NCI-H2196 (cell line): ENCODE measurements around the gene CDK5R1.

ENCODE experiments used
- DNase-seq: peaks from one replicate; lab custom pipeline; 2025; ENCODE audit not compliant: unreplicated experiment; lab: John Stamatoyannopoulos, UW

CDK5R1 gene

DNA sequence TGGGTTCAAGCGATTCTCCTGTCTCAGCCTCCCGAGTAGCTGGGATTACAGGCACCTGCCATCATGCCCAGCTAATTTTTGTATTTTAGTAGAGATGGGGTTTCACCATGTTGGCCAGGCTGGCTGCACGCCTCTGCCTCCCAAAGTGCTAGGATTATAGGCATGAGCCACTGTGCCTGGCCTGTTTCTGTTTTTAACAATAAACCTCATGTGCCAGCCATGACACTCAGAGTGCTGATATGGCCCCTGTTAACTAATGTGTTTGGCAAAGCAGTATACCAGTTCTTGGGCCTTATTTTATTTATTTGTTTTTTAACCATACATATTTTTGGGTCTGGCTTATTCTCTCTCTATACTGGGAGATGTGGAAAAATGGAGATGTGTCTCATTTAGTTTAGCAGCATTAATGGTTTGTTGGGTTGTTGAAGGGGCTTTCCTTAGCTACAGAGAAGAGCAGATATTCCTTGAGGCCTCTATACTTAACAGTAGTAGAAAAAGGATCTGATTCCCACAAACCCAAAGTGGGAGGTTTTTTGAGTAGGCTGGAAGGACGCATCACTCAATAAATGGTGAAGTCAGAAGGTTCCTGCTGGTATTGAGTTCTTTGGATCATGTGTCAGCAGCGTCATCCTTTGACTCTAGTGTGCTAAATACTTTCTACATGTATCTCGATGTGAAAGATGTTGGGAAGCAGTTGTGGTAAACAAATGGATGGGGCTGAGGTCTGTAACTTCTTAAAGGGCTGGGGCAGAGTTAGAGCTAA is 16.2 kb upstream of the CDK5R1 start:
- no peak for DNase-seq

DNA sequence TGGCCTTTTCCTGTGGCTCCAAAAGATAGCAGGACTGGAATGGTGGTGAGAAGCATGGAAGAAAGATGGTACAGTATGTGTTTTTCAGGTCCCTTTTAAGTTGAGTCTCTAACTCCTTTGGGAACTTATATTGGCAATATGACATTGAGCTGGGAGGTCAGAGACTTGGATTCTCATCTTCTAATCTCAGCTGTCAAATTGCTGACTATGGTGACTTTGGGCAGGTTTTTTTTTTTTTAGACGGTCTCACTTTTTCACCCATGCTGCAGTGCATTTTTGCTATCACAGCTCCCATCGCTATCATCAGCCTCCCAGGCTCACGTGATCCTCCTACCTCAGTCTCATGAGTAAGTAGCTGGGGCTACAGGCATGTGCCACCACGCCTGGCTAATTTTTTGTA is 15.1 kb upstream of the CDK5R1 start:
- no peak for DNase-seq

DNA sequence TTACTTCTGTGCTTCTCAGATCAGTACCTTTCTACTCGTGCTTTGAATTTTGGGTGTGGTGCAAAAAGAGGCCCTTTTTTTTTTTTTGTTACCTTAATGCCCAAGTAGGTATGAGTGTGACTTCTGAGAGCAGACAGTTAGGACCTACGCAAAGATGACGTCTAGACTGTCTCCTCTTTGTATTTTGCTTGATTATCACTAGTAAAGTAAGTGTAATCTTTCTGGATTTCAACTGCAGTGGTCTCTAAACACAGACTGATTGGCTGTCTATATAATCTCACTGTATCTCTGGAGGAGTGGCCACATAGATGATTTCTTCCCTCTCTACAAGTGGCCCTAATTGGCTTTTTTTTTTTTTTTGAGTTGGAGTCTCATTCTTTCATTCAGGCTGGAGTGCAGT is 11.5 kb upstream of the CDK5R1 start:
- no peak for DNase-seq

DNA sequence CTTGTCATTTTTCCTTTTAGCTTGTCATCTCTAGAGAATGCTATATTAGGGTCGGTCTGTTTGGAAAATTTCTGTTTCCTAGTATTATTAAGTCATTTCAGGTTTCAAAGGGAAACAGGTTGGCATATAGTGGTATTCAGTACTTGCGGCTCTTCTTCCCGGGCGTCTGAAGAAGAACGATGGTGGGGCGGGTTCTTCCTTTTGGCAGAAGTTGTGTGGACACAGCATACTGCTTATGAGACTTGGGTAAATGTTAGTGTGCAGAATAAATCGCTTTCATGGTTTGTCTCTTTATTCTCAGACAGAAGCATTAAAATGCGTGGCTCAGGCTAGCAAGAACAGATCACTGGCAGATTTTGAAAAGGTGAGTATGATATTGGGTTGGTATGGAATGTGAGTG is 9.6 kb upstream of the CDK5R1 start:
- DNase-seq, result no peak

DNA sequence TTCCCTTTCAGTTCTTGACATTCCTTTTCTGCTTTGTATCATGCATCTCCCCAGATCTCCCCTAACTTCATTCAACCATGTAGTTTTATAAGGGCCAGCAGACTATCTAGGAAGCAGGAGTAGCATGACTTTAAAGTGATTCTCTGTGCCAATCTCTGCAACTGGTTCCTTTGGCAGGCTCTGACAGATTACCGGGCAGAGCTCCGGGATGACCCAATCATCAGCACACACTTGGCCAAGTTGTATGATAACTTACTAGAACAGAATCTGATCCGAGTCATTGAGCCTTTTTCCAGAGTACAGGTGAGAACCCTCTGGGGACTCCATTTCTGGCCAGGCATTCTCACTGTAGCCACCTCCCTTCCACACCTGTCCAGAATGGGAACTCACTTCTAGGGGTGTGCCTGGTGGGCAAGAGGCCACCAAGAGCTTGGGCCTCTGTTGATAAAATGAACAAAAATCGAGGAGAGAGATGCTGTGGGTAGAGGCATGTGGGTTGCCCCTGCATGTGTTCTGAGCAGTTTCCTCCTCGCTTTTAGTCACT is 7.6 kb upstream of the CDK5R1 start:
- no peak for DNase-seq

DNA sequence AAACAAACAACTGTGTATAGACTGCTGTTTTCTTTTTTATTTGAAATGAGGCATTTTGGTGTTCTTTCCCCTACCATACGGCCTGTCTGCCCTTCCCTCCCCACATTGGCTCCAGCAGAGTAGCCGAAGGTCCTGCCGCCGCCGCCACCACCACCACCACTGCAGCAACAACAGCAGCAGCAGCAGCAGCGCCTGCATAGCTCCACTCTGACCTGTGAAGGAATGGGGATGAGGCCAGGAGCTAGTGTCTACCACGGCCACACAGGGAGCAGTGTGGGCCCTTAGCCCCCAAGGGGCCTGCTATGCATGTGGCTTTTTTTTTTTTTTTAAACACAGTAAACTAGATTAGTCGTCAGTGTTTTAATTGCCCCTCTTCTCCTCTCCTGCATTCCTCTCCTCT is 5.6 kb upstream of the CDK5R1 start:
- DNase-seq, result no peak

DNA sequence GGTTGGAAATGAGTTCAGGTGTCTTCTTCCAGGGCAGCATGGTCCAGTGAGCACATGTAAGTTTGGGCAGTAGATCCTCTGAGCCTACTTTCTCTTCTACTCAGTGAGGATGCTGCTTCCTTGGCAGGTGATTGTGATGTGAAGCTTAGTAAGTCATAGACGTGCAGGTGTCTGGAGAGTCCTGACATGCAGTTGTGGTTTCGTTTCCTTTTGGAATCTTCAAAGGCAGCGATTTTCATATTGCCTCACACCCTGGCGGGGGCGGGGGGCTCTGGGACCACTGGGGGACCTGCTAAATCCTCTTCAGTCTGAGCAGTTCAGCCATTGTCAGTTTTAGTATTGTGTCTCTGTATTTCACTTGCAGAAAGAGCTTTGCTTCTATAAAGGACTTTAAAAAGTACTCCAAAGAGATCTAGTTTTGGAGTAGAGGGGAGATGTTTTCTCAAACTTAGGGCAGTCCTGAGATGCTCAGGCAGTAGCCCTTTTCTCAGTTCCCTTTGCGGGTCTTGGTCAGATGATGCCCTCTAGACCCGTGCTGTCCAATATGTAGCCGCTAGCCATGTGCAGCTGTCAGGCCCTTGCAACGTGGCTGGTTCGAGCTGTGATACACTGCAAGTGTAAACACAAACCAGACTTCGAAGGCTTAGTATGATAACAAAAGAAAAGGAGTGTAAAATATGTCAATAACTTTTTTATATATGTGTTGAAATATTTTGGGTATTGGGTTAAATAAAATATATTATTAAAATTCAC is 4.0 kb upstream of the CDK5R1 start:
- no peak for DNase-seq

DNA sequence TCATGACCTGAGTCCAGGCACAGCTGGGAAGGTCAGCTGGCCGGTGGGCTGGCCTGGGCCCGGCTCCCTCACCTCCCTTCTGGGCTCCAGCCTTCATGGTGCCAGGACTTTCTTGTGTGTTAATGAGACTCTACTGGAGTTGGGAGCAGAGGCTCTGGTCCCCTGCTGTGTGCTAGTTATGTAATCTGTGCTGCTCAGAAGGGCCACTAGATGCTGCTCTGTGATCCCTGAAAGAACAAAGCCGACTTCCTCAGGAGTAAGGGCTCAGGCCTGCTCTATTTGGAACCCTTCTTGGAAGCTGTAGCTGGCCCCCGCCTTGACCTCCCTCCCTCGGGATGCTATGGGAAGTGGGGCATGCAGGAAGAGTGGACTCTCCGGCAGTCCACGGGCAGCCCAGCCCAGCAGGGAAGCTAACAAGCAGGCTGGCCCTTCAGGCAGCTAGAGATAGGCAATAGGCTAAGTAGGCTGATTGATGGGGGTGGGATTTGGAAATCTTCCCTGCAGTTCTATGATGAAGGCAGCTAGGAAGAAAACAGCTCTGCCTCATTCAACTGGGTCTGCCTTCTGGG is 3.3 kb upstream of the CDK5R1 start:
- DNase-seq, result peak; percentile 48

DNA sequence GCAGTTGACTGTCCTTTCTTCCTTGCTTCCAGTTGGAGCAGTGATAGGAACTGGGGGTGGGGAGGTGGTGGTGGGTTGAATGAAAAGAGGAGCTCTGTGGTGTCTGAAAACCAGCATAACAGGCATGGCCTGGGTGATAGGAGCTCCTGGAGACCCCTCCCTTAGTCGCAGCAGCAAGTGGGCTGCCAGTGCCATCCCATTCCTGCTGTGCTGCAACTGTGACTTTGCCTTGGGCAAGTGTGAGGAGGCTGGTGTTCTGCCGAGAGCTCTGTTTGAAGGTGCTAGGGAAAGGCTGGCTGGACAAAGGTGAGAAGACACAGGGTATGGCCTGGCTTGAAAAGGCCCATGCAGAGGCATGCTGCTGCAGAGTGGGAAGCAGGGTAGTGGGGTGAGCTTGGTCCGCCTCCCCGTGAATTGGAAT is 2.7 kb upstream of the CDK5R1 start:
- no peak for DNase-seq

DNA sequence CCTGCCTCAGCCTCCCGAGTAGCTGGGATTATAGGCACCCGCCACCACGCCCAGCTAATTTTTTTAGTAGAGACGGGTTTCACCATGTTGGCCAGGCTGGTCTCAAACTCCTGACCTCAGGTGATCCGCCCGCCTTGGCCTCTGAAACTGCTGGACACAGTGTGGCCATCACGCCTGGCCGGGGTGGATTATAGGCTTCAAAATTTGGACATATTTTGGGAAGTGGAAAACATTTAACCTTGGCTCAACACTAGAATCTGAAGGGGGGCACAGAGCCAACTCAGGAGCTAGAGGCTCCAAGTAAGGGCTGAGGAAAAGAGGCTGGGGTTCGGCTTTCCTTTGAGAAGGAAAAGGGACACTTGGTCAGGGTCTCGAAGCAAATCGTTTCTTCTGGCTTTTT is 2.2 kb upstream of the CDK5R1 start:
- DNase-seq, result no peak

DNA sequence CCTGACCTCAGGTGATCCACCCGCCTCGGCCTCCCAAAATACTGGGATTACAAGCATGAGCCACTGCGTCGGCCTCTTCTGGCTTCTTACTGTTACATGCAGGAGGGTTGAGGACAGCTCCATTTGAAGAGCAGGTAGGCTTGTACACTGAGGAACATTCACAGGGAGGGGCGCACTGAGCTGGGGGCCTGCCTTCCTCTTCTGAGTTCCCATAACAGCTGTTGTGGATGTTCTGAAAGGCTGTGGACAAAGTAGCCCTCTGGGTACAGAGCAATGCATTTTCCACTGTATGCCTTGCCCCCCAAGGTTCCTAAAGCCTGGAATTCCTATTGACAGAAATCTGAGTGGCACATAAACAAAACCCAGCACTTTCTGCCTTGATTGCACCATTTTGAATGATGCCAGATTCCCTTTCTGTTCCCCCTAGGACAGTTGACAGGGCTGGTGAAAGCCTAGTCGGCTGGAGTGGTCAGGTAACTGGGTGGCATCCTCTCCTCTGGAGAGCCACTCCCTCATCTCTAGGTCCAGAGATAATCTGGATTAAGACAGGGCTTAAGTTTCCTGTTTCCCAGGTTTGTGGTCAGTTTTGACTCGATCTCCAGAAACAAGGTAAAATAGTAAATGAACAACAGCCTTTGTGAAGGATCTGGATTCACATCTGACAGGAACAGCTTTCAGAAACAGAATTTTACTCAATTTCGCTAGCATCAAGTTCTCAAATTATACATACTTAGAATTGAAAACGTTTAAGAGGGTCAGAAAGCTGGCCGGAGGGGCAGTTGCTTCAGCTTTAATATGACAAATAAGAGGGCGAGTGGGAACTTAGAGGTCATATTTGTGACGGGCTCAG is 1.3 kb upstream of the CDK5R1 start:
- no peak for DNase-seq

DNA sequence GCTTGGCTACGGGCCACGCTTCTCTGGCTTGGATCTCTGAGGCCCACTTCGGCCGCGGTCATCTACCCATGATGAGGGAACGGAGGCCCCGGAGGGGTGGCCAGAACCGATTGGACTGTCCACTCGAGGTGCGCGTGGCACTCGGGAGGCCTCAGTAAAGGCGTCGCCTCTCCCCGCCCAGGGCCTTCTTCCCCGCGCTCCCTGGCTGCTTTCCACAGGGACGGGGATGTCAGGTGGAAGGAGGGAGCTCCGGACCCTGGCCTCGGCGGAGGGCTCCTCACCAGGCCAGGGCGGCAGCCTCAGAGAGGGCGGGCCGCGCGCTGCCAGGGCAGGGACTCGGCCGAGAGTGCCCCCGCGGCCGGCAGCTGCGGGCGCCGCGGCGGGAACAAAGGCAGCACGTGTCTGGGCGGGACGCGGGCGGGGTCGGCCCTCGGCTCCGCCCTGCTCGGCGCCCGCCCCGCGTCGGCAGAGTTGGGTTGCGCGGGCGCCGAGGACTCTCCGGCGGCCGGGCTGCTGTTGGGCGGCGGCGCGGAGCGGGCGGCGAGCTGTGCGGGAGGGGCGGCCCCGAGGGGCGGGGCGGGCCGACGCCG is 587 bp upstream of the CDK5R1 start:
- peak; percentile 76 for DNase-seq

DNA sequence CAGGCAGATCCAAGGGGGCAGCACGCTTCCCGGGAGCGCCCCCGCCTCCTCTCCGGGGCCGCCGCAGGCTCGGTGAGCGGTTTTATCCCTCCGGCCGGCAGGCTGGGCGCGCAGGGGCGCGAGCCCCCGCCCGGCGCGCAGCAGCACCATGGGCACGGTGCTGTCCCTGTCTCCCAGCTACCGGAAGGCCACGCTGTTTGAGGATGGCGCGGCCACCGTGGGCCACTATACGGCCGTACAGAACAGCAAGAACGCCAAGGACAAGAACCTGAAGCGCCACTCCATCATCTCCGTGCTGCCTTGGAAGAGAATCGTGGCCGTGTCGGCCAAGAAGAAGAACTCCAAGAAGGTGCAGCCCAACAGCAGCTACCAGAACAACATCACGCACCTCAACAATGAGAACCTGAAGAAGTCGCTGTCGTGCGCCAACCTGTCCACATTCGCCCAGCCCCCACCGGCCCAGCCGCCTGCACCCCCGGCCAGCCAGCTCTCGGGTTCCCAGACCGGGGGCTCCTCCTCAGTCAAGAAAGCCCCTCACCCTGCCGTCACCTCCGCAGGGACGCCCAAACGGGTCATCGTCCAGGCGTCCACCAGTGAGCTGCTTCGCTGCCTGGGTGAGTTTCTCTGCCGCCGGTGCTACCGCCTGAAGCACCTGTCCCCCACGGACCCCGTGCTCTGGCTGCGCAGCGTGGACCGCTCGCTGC is 832 bp downstream of the CDK5R1 start:
- no peak for DNase-seq

DNA sequence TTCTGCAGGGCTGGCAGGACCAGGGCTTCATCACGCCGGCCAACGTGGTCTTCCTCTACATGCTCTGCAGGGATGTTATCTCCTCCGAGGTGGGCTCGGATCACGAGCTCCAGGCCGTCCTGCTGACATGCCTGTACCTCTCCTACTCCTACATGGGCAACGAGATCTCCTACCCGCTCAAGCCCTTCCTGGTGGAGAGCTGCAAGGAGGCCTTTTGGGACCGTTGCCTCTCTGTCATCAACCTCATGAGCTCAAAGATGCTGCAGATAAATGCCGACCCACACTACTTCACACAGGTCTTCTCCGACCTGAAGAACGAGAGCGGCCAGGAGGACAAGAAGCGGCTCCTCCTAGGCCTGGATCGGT is 1.4 kb downstream of the CDK5R1 start:
- DNase-seq, result no peak

DNA sequence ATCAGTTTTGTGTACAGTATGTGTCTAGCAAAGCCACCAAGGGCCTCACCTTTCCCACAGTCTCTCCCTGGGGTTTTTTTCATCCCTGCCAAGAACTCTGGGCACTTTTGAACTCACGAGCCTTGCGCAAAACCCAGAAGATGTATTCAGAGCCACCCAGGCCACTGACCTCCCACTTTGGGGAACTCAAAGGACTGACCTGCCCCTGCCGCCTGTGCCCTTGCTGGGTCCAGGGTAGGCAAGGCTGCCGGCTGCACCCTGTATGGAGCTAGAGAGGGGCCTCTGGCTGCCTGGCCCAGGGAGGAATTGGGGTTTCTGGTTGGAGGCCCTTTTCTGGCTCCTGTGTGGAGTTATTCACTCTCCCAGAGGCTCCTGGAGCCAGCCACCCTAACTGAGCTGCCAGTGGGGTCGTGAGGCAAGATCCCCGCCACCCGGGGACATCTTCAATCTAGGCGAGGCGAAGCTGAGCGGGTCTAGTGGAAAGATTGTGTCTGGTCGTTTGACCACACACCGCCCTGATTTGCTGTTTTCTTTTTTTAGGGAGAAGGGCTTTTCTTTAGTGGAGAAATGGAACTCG is 1.9 kb downstream of the CDK5R1 start:
- DNase-seq, result no peak

DNA sequence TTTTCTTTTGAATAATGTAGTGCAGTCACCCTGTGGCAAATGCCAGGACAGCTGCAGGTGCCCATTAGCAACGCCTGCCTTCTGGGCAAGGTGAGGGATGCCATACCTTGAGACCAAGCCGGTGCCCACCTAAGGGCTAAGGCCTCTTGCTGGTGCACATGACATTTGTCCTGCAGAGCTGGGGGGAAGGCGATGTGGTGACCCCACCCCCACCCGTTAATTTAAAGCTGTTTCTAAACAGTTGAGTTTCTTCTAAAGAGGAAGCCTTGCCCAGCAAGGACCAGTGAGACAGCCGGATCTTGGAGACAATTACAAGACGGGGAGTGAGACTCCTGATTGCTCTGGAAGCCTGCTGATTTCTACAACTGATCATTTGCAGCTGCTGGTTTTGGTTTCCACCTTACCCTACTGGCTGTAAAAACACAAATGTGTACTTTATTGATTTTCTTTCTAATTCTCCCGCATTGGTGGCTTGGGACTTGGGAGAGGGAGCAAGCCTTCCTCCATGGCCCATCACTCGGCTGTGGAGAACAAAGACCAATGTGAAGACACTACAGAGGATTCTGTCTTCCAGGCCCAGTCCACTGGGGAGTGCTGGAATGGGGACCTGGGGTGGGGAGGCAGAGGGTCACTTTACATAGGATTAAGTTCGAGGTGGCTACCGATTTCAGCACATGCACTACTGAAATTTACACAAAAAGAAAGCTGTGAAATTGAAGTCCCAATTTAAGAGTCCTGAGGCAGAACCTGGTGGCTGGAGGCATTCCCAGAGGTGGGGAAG is 2.7 kb downstream of the CDK5R1 start:
- DNase-seq, result no peak

DNA sequence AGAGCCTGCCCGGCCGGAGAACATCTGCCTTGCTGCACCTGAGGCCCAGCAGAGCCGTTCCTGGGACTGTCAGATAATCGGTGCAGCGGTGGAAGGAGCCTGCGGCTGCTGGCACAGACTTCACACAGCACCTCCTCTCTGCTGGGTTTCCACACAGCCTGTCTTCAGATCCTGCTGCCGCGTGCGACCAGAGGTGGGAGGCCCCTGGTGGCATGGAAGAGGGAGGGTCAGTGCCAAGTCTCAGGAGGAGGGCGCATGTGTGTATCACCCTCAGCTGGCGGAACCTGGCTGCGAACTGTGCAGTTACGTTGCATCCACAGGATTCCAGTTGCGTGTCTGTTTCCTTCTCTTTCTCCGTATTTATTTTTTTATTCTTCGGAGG is 3.3 kb downstream of the CDK5R1 start:
- no peak for DNase-seq

DNA sequence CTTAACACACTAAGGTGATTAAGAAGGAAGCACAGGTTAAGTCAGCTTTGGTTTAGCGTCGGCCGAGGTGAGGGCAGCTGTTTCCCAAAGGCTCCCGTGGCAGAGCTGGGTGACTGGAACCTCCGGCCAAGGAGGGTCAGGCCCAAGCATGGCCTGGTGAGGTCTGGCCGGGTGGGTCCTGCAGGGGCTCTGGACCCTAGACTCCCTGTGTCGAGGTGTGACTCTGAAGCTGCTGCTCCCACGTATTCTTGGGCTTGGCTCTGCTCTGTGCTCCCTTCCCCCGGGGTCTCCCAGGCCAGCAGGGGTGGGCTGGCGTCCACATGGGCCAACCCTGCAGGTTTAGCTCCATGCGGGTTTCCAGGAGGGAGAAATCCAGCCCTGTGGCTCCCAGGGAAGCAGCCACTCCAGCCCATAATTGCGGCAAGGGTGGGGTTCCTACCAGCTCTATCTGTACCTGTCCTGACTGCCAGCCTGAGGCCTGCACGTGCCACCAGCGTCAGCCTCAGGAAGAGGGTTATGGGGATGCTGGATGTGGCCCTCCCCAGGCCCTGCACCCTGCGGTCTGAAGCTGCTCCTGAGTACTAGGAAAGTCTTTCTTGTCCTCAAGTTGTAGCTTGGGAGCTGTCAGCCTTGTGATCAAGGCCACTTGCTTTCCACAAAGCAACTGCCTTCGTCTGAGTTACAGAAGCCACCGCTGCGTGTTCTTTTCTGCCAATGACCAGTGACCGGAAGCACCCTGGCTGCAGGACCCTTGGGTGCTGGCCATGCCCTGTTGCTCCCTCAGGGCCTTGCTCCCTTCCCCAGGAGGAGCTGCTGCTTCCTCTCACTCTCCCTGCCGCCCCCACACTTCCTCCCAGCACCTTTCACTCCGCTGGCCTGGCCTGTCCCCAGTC is 4.8 kb downstream of the CDK5R1 start:
- DNase-seq, result no peak
